GM19467 (cell line): Measurements from ENCODE around the gene SEMA3D.

ENCODE experiments used
- ATAC-seq: cut with Tn5 transposase; IDR thresholded peaks from one replicate; pipeline ENCODE4 v1.9.1; 2021; ENCODE audit warnings: mild to moderate bottlenecking, moderate library complexity; ENCODE audit not compliant: unreplicated experiment

Gene SEMA3D

GRCh38 chr7:85130702-85131101 lies 56.2 kb downstream of the SEMA3D start:
- ATAC-seq, result no peak

GRCh38 chr7:85126383-85126782 lies 60.5 kb downstream of the SEMA3D start:
- ATAC-seq, result no peak

DNA sequence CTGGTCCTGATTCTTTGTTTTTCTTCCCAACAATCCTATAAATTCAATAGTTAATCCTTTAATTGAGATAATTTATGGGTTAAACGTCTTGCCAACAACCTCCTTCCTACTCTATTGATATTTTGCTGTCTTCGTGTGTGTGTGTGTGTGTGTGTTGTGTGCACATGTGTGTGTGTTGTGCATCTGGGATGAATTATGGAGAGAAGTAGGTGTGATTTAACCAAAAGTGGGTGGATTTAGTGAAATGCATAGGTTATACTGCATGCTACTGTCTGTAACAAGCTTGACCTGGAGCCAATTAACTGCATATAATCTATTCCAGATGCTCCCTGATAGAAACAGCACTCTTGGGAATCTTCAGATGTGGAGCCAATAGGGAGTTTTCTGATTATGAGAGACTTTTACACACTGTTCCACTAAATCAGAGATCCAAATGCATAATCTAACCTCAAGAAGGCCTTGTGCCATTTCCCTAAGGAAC lies 61.2 kb downstream of the SEMA3D start:
- ATAC-seq, result no peak

DNA sequence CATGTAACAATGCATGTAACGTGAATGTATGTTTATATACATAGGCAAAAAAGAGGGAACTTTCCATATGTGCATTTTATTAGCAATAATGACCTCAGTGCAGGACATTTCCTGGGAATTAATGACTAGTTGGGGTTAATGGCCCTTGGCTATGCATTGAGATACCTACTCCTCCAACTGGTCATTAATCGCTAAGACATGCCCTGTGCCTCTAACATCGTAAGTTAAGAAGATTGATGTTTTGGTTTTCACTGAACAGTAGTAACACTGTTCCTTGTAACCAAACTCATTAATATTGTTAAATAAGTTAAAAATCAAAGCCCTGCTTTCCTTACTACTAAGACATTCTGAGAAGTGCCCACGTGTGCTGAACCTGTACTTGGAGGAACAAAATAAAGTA lies 61.7 kb downstream of the SEMA3D start:
- ATAC-seq, result no peak

DNA sequence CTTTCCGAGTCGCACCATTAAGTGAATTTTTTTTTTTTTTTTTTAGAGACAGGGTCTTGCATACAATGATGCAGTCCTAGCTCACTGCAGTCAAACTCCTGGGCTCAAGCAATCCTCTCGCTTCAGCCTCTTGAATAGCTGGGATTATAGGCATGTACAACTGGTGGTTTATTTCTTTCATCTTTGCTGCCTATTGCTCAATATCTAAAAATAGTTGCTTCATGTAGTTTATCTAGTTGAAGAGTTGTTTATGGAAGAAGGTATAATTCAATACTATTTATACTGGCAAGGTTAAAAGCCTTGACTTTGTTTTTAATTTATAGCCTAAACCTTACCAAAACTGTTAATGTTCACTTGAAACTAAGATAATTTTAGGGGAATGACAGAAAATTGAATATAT lies 66.9 kb downstream of the SEMA3D start:
- ATAC-seq, result no peak

DNA sequence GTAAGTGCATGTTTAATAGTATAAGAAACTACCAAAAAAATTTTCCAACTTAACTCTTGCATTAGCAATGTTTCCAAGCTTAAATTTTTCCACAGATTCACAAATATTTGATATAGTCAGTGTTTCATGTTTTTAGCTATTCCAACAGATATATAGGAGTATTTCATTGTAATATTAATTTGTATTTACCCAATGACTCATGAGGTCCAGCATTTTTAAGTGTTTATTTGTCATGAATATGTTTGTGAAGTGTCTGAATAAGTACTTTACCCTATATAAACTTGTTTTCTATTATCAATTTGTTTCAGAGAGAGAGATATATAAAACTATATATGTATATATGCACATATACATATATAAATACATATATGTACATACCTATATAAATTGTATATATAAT lies 71.0 kb downstream of the SEMA3D start:
- no peak for ATAC-seq

GRCh38 chr7:85115006-85115405 lies 71.8 kb downstream of the SEMA3D start:
- no peak for ATAC-seq

GRCh38 chr7:85114342-85114741 lies 72.5 kb downstream of the SEMA3D start:
- ATAC-seq, result no peak

GRCh38 chr7:85111761-85112160 lies 75.1 kb downstream of the SEMA3D start:
- ATAC-seq, result no peak

- no peak for ATAC-seq
Observed at GRCh38 chr7:85106719-85107118, 80.1 kb downstream of the SEMA3D start.

DNA sequence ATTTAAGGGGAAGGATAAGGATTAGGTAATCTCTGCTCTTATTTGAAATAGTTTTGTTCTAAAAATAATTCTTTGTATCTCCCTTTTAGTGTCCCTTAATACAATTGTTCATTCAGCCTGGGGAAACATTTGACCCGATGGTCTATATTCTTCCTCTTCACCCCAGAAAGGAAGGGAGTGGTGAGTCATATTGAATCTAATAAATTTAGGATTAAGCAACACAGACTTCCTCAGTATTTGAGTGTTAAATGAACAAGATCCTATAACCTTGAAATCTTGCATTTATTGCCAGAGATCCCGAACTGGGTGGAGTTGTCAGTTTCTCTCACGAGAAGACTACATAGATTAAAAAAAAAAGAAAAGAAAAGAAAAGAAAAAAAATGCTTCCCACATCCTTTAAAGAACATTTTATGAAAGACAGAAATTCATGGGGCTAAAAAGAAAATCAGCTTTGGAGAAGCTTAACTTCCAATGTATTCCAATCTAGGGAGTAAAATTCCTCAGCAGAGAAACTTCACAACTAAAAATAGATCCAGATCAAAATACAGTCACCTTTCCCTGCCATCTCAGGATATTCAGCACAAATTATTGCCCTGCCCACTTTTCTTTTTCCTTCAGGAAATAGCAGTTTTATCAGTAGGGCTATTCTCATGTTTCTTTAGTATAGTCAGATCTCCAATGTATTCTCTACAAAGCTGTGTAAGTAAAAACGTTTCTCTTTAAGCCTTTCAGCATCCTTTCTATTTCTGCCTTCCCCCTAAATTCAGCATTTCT lies 82.2 kb downstream of the SEMA3D start:
- no peak for ATAC-seq

DNA sequence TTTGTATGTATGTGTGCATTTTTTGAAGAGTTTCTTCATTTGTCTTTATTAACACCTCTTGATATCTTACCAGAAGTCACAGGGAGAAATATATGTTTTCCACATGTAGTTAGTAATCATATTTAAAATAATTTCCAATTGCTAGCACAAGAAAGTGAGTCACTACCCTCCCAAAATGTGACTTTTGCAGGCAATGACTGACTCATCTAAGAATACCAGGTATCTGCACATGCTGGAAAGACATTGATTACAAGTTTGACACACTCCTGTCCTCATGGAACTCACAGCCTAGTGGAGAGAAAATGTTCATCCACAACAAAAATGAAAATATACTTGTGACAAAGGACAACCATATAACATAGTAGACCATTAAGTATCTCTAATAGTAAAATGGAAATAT lies 82.9 kb downstream of the SEMA3D start:
- no peak for ATAC-seq

- no peak for ATAC-seq
Observed at GRCh38 chr7:85103357-85103756, 83.5 kb downstream of the SEMA3D start.

DNA sequence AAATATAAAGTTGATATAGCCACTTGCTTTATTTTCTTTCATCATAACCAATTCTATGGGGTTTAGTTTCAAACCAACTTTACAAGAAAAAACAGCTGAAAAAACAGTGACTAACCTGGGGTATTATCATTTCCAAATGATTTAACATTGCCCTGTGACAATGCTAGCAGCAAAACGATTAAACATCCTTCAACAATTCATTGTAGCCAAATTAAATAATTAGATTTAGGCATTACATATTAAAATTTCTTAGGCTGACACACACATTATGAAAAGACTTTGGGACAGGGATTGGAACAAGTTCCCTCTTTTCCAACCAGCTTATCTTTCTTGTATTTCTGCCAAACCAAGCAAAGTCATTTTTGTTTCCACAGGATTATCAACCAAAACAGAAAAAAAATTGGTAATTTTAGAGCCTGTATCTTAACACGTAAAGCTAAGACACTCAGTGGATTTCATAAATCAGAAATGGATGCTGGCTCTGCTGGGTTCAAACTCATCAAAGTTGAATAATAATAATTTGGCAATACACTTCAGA lies 84.0 kb downstream of the SEMA3D start:
- no peak for ATAC-seq

- ATAC-seq, result no peak
Observed at GRCh38 chr7:85101347-85101746, 85.5 kb downstream of the SEMA3D start.

DNA sequence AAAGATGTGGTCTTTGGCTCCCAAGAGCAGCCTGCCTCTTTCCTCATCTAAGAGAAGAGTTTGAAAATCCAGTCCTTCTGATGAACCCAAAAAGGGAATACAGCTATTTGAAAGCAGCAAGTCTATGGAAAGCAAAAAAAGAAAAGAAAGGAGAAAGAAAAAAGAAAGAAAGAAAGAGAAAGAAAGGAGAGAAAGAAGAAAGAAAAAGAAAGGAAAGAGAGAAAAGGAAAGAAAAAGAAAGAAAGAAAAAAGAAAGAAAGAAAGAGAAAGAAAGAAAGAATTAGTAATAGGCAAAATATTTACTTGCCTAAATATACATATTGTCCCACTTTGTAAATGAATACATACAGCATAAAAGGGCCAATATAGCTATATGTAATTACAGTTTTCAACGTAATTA lies 89.0 kb downstream of the SEMA3D start:
- ATAC-seq, result no peak

GRCh38 chr7:85095806-85096205 lies 91.0 kb downstream of the SEMA3D start:
- ATAC-seq, result no peak

- no peak for ATAC-seq
Observed at GRCh38 chr7:85095366-85095765, 91.5 kb downstream of the SEMA3D start.

GRCh38 chr7:85094046-85094725 lies 92.7 kb downstream of the SEMA3D start:
- ATAC-seq, result no peak

GRCh38 chr7:85091565-85091928 lies 95.3 kb downstream of the SEMA3D start:
- no peak for ATAC-seq

- no peak for ATAC-seq
Observed at GRCh38 chr7:85090919-85091564, 95.8 kb downstream of the SEMA3D start.

GRCh38 chr7:85090143-85090542 lies 96.7 kb downstream of the SEMA3D start:
- ATAC-seq, result no peak
